Measurements from ENCODE around the gene FSD1.
"Not testable (repeated sequence)": the region's sequence is repeated elsewhere in the genome, so short reads cannot be mapped to it uniquely, and the experiment has no call there.

FSD1 gene

GRCh38 chr19:4279530-4280422 lies 24.6 kb upstream of the FSD1 start:
- DNase-seq (ENCODE audit: low read depth, low spot score), result no peak
- no peak overlapping the region for H3K4me3 ChIP-seq (ENCODE audit: low read length)

DNA sequence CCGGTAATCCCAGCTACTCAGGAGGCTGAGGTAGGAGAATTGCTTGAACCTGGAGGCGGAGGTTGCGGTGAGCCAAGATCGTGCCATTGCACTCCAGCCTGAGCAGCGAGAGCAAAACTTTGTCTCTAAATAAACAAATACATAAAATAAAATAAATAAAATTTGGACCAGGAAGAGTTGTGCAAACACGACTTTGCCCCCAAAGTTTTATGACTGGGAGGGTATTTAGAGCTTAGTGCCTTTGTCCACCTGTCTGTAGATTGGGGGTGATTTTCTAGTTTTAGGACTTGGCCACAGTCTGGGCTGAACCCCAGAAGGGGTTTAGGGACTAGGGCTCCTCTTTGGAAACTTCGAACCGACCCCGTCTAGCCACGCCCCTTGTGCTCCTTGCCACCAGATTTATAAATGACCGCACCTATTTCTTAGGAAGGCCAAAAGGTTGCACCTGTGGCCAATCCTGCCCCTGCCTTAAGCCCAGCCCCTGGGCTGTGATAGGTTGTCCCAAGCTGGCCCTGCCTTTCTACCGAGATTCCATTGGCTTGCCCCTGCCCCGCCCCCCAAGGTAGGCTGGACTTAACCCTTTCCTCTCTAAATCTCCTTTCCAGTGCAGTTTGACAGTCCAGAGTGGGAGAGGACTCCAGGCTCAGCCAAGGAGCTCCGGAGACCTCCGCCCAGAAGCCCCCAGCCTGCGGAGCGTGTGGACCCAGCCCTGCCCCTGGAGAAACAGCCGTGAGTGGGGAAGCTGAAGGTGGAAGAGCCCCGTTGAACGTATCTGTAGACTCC lies 20.0 kb upstream of the FSD1 start:
- no peak for DNase-seq (ENCODE audit: low read depth, low spot score)
- H3K4me3 ChIP-seq (ENCODE audit: low read length), result no peak overlapping the region

DNA sequence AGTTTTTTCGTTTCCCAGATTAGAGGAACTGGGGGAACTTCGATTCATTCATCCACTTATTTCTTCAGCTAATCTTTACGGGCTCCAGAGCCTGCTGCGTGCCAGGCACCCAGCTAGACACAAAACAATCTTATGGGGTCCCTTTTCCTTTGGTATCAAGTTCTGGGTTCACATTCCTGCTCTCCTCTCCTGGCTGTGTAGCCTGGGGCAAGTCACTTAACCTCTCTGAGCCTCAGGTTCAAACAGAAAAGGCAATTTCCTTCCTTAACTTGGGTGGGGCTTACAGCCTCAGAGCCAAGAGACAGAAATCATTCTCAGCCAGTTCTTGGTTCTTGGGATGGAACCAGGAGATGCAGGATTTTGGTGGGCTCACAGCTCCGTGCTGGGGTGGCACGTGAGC lies 19.4 kb upstream of the FSD1 start:
- no peak for DNase-seq (ENCODE audit: low read depth, low spot score)
- no peak overlapping the region for H3K4me3 ChIP-seq (ENCODE audit: low read length)

- not testable (repeated sequence) for H3K4me3 ChIP-seq (ENCODE audit: low read length); DNase-seq (ENCODE audit: low read depth, low spot score)
Observed at GRCh38 chr19:4286141-4286540, 18.3 kb upstream of the FSD1 start.

GRCh38 chr19:4288091-4288777 lies 16.2 kb upstream of the FSD1 start:
- H3K4me3 ChIP-seq (ENCODE audit: low read length), result no peak overlapping the region
- DNase-seq (ENCODE audit: low read depth, low spot score), result no peak

DNA sequence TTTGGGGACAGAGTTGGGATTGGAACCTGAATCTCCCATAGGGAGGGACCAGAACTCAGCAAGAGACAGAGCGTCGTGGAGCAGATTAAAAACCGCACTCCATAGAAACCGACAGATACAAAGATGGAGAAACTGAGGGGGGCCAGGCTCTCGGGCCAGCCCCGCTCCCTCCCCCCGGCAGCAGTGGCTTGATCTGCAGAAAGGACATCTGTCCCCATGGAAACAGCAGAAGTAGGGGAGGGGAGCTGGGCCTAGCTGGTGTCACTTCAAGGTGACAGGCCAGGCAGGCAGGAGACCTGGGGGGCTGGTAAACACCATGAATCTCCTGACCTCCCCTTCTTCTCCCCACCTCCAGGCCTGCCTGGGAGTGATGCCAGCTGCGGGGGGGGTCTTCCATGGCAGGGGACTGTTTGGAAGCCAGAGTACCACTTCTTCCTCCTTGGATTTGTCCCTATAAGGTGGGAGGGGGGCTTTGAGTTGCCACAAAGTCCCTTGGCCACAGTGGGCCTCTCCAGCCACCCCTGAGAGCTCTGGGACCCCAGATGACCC lies 13.1 kb upstream of the FSD1 start:
- no peak overlapping the region for H3K4me3 ChIP-seq (ENCODE audit: low read length)
- DNase-seq (ENCODE audit: low read depth, low spot score), result no peak

DNA sequence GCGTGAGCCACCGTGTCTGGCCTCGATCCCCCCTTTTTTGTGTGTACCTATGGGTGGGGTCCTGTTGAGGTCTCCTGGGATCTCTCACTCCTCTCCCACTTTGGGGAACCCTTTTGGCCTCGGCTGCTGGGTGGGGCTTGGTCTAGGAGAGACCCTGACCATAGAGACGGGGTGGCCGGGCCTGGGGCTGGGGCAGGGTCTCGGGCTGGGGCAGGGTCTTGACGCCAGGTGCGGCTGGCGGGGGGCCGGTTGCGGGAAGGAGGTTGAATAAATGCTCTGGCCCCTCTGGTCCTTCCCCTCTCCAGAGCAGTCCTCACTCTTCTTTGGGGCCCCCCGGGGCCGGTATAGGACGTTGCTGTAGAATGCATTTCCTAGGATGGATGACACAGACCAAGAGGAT lies 11.9 kb upstream of the FSD1 start:
- no peak for DNase-seq (ENCODE audit: low read depth, low spot score)
- H3K4me3 ChIP-seq (ENCODE audit: low read length), result no peak overlapping the region

DNA sequence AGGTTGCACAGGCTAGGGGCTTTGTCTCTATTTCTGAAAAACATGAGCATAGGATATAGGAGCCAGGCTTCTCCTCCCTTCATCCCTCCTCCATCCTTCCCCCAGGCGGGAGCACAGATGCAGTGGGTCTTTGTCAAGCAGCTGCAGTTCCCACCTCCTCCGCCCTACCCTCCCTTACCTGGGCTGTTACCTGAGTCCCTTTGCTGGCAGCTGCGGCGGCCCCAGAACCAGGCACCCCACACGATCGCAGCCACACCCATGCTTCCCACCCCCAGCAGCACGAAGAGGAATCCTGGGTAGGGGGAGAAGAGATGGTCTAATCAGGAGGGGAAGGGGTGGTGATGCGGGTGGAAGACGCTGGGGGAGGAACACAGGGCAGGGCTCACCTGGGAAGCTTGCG lies 10.0 kb upstream of the FSD1 start:
- no peak for DNase-seq (ENCODE audit: low read depth, low spot score)
- no peak overlapping the region for H3K4me3 ChIP-seq (ENCODE audit: low read length)

DNA sequence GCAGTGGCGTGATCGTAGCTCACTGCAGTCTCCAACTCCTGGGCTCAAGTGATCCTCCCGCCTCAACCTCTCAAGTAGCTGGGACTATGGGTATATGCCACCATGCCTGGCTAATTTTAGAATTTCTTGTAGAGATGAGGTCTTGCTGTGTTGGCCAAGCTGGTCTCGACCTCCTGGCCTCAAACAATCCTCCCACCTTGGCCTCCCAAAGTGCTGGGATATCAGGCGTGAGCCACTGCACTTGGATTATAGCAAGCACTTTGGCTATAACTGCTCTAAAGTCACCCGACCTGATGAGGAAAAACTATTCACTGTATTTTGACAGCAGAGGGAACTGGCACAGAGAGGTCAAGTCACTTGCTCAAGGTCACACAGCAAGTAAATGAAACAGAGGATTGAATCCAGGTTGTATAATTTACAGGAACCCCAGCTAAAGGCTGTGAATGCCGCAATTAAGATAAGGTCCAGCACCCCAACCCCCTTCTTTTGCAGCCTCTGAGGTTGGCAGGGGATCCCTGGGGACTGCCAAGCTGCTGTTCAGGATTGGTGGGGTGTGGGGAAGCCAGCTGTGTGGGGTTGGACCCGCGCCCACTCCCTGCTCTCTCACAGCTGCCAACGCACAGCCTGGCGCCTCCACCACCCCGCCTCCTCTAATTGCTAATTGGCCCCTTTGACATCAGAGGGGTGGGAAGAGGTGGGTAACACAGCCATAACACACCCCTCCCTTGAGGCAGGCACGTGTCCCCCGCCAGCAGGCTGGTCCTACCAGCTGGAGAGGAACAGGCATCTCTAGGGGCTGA lies 8.2 kb upstream of the FSD1 start:
- DNase-seq (ENCODE audit: low read depth, low spot score), result peak; percentile 63
- H3K4me3 ChIP-seq (ENCODE audit: low read length), result no peak overlapping the region

DNA sequence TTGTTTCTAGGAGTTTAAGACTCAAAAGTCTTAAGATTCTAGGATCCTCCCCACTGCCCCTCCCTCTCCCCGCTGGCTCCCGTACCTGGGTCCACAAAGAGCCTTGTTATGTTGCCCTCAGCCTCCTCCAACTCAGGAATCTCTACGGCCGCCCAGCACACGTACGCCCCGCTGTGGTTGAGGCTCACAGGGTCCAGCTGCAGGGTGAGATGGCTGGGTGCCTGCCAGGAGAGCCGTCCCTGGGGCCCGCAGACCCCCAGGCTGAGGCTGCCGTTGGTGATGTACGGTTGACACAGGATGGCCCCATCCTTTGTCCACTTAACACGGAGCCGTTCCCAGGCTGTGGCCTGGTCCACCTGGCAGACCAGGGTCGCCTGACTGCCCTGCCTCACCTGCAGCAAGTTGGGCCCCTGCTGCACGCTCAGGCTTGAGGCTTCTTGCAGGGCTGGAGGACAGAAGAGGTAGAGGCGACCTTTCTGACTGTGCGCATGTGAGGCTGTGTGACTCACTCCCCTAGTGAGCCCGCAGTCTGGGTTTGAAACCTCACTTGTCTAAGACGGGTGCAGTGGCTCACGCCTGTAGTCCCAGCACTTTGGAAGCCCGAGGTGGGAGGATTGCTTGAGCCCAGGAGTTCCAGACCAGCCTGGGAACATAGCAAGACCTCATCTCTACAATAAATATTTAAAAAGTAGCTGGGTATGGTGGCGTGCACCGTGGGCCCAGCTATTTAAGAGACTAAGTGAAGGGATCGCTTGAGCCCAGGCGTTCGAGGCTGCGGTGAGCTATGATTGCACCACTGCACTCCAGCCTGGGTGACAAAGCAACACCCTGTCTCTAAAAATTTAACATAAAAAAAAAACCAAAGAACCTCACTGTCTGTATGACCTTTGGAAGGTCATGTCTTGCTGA lies 6.2 kb upstream of the FSD1 start:
- H3K4me3 ChIP-seq (ENCODE audit: low read length), result no peak overlapping the region
- DNase-seq (ENCODE audit: low read depth, low spot score), result no peak

GRCh38 chr19:4298810-4299550 lies 5.4 kb upstream of the FSD1 start:
- DNase-seq (ENCODE audit: low read depth, low spot score), result no peak
- no peak overlapping the region for H3K4me3 ChIP-seq (ENCODE audit: low read length)

DNA sequence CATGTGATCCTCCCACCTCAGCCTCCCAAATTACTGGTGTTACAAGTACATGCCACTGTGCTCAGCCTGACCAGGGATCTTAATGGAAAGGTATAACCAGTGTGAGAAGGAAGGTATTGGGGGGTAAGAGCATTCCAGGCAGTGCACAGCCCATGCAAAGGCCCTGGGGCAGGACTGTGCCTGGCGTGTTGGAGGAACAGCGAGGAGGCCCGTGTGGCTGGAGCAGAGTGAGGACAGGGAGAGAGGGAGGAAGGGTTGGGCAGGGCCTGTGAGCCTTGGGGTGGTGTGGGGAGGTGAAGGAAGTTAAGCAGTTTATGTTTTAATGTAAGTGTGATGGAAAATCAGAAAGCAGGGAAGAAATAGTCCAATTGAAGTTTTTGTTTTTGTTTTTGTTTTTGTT lies 3.8 kb upstream of the FSD1 start:
- no peak for DNase-seq (ENCODE audit: low read depth, low spot score)
- H3K4me3 ChIP-seq (ENCODE audit: low read length), result no peak overlapping the region

GRCh38 chr19:4301590-4302242 lies 2.7 kb upstream of the FSD1 start:
- no peak for DNase-seq (ENCODE audit: low read depth, low spot score)
- peak overlapping the region; percentile 7; the same call in 1 of the 2 replicates for H3K4me3 ChIP-seq (ENCODE audit: low read length)

GRCh38 chr19:4302243-4302640 lies 2.2 kb upstream of the FSD1 start, which contains the start of gene TMIGD2:
Gene TMIGD2 (minus strand): TSS chr19:4302389. CDS start chr19:4302385, 4 bp downstream.
- no peak for DNase-seq (ENCODE audit: low read depth, low spot score)
- peak within 1 kb of the TSS; percentile 7; the same call in 1 of the 2 replicates for H3K4me3 ChIP-seq (ENCODE audit: low read length)

- peak overlapping the region; percentile 43 for H3K4me3 ChIP-seq (ENCODE audit: low read length)
Observed at GRCh38 chr19:4303819-4304537, 420 bp upstream of the FSD1 start.

GRCh38 chr19:4305257-4305612 lies 837 bp downstream of the FSD1 start:
- no peak for DNase-seq (ENCODE audit: low read depth, low spot score)
- no peak overlapping the region for H3K4me3 ChIP-seq (ENCODE audit: low read length)

More at GRCh38 chr19:4303819-4304537, 420 bp upstream of the FSD1 start:
- DNase-seq (ENCODE audit: low read depth, low spot score), result no peak
